ENCODE data around the gene TSEN54.

GRCh38 chr17:75496005-75496404 lies 20.3 kb upstream of the TSEN54 start:
- TF ChIP-seq CTCF (IDR thresholded peaks at IDR 0.05) (no peak), ZFX (IDR thresholded peaks at IDR 0.05; ENCODE audit: borderline replicate concordance) (no peak)

Measured in 22Rv1 (cell line).